GM12878 (cell line): Measurements from ENCODE around the gene PNMA6F.

ENCODE experiments used
- BHLHE40 ChIP-seq, 2 experiments: fragments of 450-650 bp in 1 of 2; IDR thresholded peaks; 2 replicates each; pipeline ENCODE4 v1.6.1; 2011 to 2017; ENCODE audit warnings: low read depth in 2 of 2, borderline replicate concordance in 1 of 2, improper control_type of control experiment in 1 of 2, low read length in 1 of 2, mild to moderate bottlenecking in 1 of 2
- CTCF ChIP-seq, 3 experiments: IDR thresholded peaks in 2 of 3; conservative IDR thresholded peaks in 1 of 3; 2 replicates each; pipeline ENCODE4 v1.5.1; 2011; ENCODE audit warnings: low read depth in 3 of 3, low read length in 3 of 3, mild to moderate bottlenecking in 3 of 3, control low read depth in 2 of 3, moderate library complexity in 2 of 3, inconsistent platforms in 1 of 3, mixed read lengths in 1 of 3; ENCODE audit not compliant: control insufficient read depth in 2 of 3, insufficient read depth in 1 of 3; ENCODE audit errors: extremely low read depth in 1 of 3
- JUND ChIP-seq: IDR thresholded peaks from 2 replicates; pipeline ENCODE4 v1.6.1; 2012; ENCODE audit warnings: low read depth, mild to moderate bottlenecking, low read length, improper control_type of control experiment, moderate library complexity
- MXI1 ChIP-seq: fragments of 150-350 bp; IDR thresholded peaks from 2 replicates; pipeline ENCODE4 v1.6.1; 2011; ENCODE audit warnings: low read depth, mild to moderate bottlenecking, inconsistent platforms, low read length, improper control_type of control experiment
- NR2C1 ChIP-seq: fragments of 450-650 bp; IDR thresholded peaks from 2 replicates; pipeline ENCODE4 v1.6.1; 2017; ENCODE audit warnings: antibody characterized with exemption, mild to moderate bottlenecking, moderate library complexity
- RELA ChIP-seq: fragments of 450-650 bp; IDR thresholded peaks from 2 replicates; pipeline ENCODE4 v1.8.0; 2014; ENCODE audit warnings: borderline replicate concordance; ENCODE audit not compliant: partially characterized antibody
- TCF7 ChIP-seq: IDR thresholded peaks from 2 replicates; pipeline ENCODE4 v1.6.1; 2014; ENCODE audit warnings: antibody characterized with exemption, borderline replicate concordance
- YBX1 ChIP-seq: fragments of 450-650 bp; IDR thresholded peaks from 2 replicates; pipeline ENCODE4 v1.6.1; 2016; ENCODE audit warnings: antibody characterized with exemption
- YY1 ChIP-seq: IDR thresholded peaks from 2 replicates; pipeline ENCODE4 v1.6.1; 2011; ENCODE audit warnings: low read depth, mild to moderate bottlenecking, low read length
- ZNF274 ChIP-seq: IDR thresholded peaks from one replicate; pipeline ENCODE4 v1.8.0; 2011; ENCODE audit not compliant: insufficient read length, insufficient read depth
- TF ChIP-seq, protein P1 (sequence below): IDR thresholded peaks from 2 replicates; pipeline ENCODE4 v1.6.1; 2012; ENCODE audit warnings: mild to moderate bottlenecking, low read depth, low read length
- TF ChIP-seq, protein P2 (sequence below): fragments of 450-650 bp; IDR thresholded peaks from 2 replicates; pipeline ENCODE4 v1.6.1; 2017; ENCODE audit warnings: mild to moderate bottlenecking, moderate library complexity
- TF ChIP-seq, protein P3 (sequence below): IDR thresholded peaks from 2 replicates; pipeline ENCODE4 v1.6.1; 2012; ENCODE audit warnings: low read depth, low read length, improper control_type of control experiment

DNA sequence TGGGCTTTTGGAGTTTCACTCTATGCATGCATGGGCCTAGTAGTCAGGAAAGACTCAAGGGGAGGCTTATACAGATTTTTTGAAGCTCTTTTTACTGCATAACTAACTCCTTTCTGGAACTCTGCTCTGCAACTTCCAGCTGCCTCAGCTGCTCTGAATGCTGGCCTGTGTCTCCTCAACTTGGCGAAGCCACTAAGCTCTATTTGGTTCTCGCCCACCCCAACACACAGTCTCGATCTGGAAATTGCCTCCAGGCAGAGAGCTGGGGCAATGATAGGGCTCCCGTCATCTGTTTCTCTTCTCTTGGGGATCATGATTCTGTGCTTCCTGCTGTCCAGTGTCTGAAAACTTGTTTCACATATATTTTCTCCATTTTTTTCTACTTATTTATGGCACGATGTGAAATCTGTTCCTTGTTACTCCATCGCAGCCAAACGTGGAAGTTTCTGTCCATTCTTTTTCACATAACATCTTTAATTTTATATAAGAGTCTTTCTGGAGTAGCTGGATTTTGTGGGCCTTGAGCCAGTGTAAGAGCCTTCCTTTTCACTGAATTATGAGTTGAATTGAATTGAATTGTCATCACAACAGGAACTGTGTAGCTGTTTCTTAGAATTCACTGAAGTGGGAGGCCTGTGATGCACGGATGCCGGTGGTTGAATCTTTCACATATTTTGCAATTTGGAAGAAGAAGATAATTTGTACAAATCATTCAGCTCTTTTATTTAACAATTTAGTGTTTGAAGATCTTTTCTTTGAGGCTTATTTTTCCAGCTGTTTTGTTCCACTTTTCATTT is 21.4 kb upstream of the PNMA6F start:
- TF ChIP-seq CTCF (IDR thresholded peaks at IDR 0.05 in 2 of 3, conservative IDR thresholded peaks at IDR 0.05 in 1 of 3; ENCODE audit: control insufficient read depth in 2 of 3, extremely low read depth in 1 of 3, insufficient read depth in 1 of 3, low read depth in 3 of 3, low read length in 3 of 3), result no peak
- no peak for TF ChIP-seq NR2C1
- no peak for TF ChIP-seq TCF7
- no peak for TF ChIP-seq ZNF274
- TF ChIP-seq, protein P1, sequence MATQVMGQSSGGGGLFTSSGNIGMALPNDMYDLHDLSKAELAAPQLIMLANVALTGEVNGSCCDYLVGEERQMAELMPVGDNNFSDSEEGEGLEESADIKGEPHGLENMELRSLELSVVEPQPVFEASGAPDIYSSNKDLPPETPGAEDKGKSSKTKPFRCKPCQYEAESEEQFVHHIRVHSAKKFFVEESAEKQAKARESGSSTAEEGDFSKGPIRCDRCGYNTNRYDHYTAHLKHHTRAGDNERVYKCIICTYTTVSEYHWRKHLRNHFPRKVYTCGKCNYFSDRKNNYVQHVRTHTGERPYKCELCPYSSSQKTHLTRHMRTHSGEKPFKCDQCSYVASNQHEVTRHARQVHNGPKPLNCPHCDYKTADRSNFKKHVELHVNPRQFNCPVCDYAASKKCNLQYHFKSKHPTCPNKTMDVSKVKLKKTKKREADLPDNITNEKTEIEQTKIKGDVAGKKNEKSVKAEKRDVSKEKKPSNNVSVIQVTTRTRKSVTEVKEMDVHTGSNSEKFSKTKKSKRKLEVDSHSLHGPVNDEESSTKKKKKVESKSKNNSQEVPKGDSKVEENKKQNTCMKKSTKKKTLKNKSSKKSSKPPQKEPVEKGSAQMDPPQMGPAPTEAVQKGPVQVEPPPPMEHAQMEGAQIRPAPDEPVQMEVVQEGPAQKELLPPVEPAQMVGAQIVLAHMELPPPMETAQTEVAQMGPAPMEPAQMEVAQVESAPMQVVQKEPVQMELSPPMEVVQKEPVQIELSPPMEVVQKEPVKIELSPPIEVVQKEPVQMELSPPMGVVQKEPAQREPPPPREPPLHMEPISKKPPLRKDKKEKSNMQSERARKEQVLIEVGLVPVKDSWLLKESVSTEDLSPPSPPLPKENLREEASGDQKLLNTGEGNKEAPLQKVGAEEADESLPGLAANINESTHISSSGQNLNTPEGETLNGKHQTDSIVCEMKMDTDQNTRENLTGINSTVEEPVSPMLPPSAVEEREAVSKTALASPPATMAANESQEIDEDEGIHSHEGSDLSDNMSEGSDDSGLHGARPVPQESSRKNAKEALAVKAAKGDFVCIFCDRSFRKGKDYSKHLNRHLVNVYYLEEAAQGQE, result no peak
- TF ChIP-seq JUND, result no peak
- no peak for TF ChIP-seq YY1
- TF ChIP-seq MXI1, result no peak
- TF ChIP-seq, protein P2, sequence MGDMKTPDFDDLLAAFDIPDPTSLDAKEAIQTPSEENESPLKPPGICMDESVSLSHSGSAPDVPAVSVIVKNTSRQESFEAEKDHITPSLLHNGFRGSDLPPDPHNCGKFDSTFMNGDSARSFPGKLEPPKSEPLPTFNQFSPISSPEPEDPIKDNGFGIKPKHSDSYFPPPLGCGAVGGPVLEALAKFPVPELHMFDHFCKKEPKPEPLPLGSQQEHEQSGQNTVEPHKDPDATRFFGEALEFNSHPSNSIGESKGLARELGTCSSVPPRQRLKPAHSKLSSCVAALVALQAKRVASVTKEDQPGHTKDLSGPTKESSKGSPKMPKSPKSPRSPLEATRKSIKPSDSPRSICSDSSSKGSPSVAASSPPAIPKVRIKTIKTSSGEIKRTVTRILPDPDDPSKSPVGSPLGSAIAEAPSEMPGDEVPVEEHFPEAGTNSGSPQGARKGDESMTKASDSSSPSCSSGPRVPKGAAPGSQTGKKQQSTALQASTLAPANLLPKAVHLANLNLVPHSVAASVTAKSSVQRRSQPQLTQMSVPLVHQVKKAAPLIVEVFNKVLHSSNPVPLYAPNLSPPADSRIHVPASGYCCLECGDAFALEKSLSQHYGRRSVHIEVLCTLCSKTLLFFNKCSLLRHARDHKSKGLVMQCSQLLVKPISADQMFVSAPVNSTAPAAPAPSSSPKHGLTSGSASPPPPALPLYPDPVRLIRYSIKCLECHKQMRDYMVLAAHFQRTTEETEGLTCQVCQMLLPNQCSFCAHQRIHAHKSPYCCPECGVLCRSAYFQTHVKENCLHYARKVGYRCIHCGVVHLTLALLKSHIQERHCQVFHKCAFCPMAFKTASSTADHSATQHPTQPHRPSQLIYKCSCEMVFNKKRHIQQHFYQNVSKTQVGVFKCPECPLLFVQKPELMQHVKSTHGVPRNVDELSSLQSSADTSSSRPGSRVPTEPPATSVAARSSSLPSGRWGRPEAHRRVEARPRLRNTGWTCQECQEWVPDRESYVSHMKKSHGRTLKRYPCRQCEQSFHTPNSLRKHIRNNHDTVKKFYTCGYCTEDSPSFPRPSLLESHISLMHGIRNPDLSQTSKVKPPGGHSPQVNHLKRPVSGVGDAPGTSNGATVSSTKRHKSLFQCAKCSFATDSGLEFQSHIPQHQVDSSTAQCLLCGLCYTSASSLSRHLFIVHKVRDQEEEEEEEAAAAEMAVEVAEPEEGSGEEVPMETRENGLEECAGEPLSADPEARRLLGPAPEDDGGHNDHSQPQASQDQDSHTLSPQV, result no peak
- TF ChIP-seq RELA, result no peak
- TF ChIP-seq, protein P3, sequence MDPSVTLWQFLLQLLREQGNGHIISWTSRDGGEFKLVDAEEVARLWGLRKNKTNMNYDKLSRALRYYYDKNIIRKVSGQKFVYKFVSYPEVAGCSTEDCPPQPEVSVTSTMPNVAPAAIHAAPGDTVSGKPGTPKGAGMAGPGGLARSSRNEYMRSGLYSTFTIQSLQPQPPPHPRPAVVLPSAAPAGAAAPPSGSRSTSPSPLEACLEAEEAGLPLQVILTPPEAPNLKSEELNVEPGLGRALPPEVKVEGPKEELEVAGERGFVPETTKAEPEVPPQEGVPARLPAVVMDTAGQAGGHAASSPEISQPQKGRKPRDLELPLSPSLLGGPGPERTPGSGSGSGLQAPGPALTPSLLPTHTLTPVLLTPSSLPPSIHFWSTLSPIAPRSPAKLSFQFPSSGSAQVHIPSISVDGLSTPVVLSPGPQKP, result no peak
- no peak for TF ChIP-seq YBX1
- no peak for TF ChIP-seq BHLHE40 (IDR thresholded peaks at IDR 0.05; ENCODE audit: borderline replicate concordance in 1 of 2, low read depth in 2 of 2, low read length in 1 of 2)
